ENCODE results near the gene SOX12. TPM values are rescaled to one million over a fixed set of nuclear protein-coding genes. Genes with fewer than 3 reads are reported as not detected.
A peak's percentile ranks its signal among the peaks of the same experiment; 100 is the strongest.

SOX12 gene
- total and polyA plus RNA-seq, 11 donors: 5.4 to 19.9 (median 10.6) TPM

GRCh38 chr20:324177-325044, 941 bp upstream of the SOX12 start:
- 0 to 2% (median 1%) methylated on average over 49 to 69 of the region's 69 CpGs for WGBS, 4 donors
- H3K9me3 ChIP-seq: no peaks in the 10 kb centered on the region
- peak overlapping the region; percentile 58 to 98 (median 80) for H3K4me3 ChIP-seq
- H3K27me3 ChIP-seq: peaks cover 0 to 5% (median 0%) of the 10 kb centered on the region in 9 donors
- peaks cover 0 to 13% (median 0%) of the 10 kb centered on the region in 9 donors for H3K36me3 ChIP-seq
- H3K27ac ChIP-seq: peak overlapping the region; percentile 90 to 98 (median 96)
- TF ChIP-seq POLR2A (IDR thresholded peaks at IDR 0.05) (peak in 1 of 2 donors; percentile 77), CTCF (IDR thresholded peaks at IDR 0.05) (peak in 5 of 12 donors; percentile 20 to 44 (median 26))
- intact Hi-C loops (cut with DNase I): loop anchor here in 5 of 10 donors (1.0 to 10.0 kb wide), 6 partner anchors 14 to 58 kb away; partner anchors contain the start of genes NRSN2 (in 1 of the 5) and ZCCHC3 (in 1 of the 5)
- DNase-seq (peak; percentile 90 to 95 (median 93)), ATAC-seq (peak; percentile 65 to 81 (median 80))
- H3K4me1 ChIP-seq: peaks cover 0 to 40% (median 20%) of the 10 kb centered on the region in 12 donors

GRCh38 chr20:325889-326644, 715 bp downstream of the SOX12 start:
- Histone ChIP-seq H3K4me1 (peaks cover 0 to 50% (median 24%) of the 10 kb centered on the region in 12 donors), H3K27ac (peak overlapping the region; percentile 72 to 98 (median 96)), H3K4me3 (peak overlapping the region; percentile 58 to 98 (median 80)), H3K9me3 (no peaks in the 10 kb centered on the region), H3K27me3 (peaks cover 0 to 5% (median 0%) of the 10 kb centered on the region in 9 donors), H3K36me3 (no peaks in the 10 kb centered on the region)
- intact Hi-C loops (cut with DNase I): loop anchor here in 5 of 10 donors (1.0 to 10.0 kb wide), 6 partner anchors 15 to 59 kb away; partner anchors contain the start of genes ZCCHC3 (in 2 of the 5) and NRSN2 (in 1 of the 5)
- ATAC-seq (peak in 2 of 4 donors; percentile 0 to 3), DNase-seq (peak; percentile 68 to 83 (median 77))
- peak in 1 of 12 donors; percentile 18 for TF ChIP-seq CTCF (IDR thresholded peaks at IDR 0.05)
- no peak for TF ChIP-seq POLR2A (IDR thresholded peaks at IDR 0.05)
- 0 to 1% (median 1%) methylated on average over 37 to 103 of the region's 103 CpGs for WGBS, 4 donors

- peak overlapping the region in 11 of 12 donors; percentile 72 to 98 (median 95) for H3K27ac ChIP-seq
- DNase-seq: peak in 3 of 5 donors; percentile 51 to 72 (median 55)
- intact Hi-C loops (cut with DNase I): loop anchor here in 2 of 10 donors (2.0 to 10.0 kb wide), 2 partner anchors 30 to 52 kb away; partner anchors contain the start of gene ZCCHC3 (in 1 of the 2)
- WGBS, 4 donors: 1 to 3% (median 1%) methylated on average over 26 to 38 of the region's 38 CpGs
- no peaks in the 10 kb centered on the region for H3K36me3 ChIP-seq
- ATAC-seq: no peak
- peak overlapping the region; percentile 58 to 98 (median 80) for H3K4me3 ChIP-seq
- H3K9me3 ChIP-seq: no peaks in the 10 kb centered on the region
- TF ChIP-seq POLR2A (IDR thresholded peaks at IDR 0.05) (no peak), CTCF (IDR thresholded peaks at IDR 0.05) (no peak)
- H3K4me1 ChIP-seq: peaks cover 0 to 50% (median 24%) of the 10 kb centered on the region in 12 donors
- H3K27me3 ChIP-seq: peaks cover 0 to 5% (median 0%) of the 10 kb centered on the region in 9 donors
Measured at GRCh38 chr20:326645-327185, 1.4 kb downstream of the SOX12 start.

Data from heart left ventricle (tissue), 16 donors.